ENCODE results near the gene RXRA. TPM values are rescaled to one million over a fixed set of nuclear protein-coding genes. Genes with fewer than 3 reads are reported as not detected.

Gene RXRA
- polyA plus RNA-seq, 3 donors: 15.8 to 91.0 (median 23.2) TPM

GRCh38 chr9:134360897-134361296, 34.6 kb downstream of the RXRA start:
- Histone ChIP-seq H4K20me1 (ENCODE audit: insufficient read depth, low read length) (peaks cover 97% of the 10 kb centered on the region), H3K79me2 (ENCODE audit: insufficient read depth, low read length) (peaks cover 100% of the 10 kb centered on the region), H3K27me3 (ENCODE audit: control insufficient read depth in 2 of 2, insufficient read depth in 2 of 2, low read length in 2 of 2) (no peaks in the 10 kb centered on the region), H3K4me1 (ENCODE audit: control insufficient read depth in 1 of 2, insufficient read depth in 2 of 2, low read length in 2 of 2) (peaks cover 75 to 100% of the 10 kb centered on the region in 2 donors), H3K9ac (ENCODE audit: insufficient read depth, low read length, poor library complexity, severe bottlenecking) (no peak overlapping the region), H3K27ac (ENCODE audit: low read depth in 1 of 2, low read length in 2 of 2) (peak overlapping the region in 1 of 2 donors; percentile 75), H3K36me3 (replicated peaks in 1 of 2; ENCODE audit: control insufficient read depth in 1 of 2, insufficient read depth in 2 of 2, low read length in 2 of 2) (peaks cover 0 to 6% of the 10 kb centered on the region in 2 donors), H3K4me2 (replicated peaks; ENCODE audit: extremely low read depth, low read length, poor library complexity, severe bottlenecking) (no peak overlapping the region), H3K4me3 (replicated peaks in 1 of 3; ENCODE audit: low read depth in 2 of 3, low read length in 3 of 3) (no peak overlapping the region), H2AFZ (ENCODE audit: insufficient read depth, low read depth, low read length, poor library complexity, severe bottlenecking) (no peak overlapping the region), H3K9me3 (replicated peaks in 1 of 2; ENCODE audit: control insufficient read depth in 1 of 2, insufficient read depth in 1 of 2, low read length in 2 of 2) (no peaks in the 10 kb centered on the region)
- Mint-ChIP-seq H3K4me1 (peaks cover 85% of the 10 kb centered on the region), H3K36me3 (peaks cover 10 to 34% of the 10 kb centered on the region in 2 donors), H3K27me3 (ENCODE audit: low read depth in 3 of 3) (peaks cover 0 to 2% (median 0%) of the 10 kb centered on the region in 3 donors), H3K4me3 (no peak overlapping the region), H3K27ac (no peak overlapping the region), H3K9me3 (no peaks in the 10 kb centered on the region)
- TF ChIP-seq CTCF (IDR thresholded peaks at IDR 0.05): no peak
- 92% methylated on average over 14 of the region's 14 CpGs for WGBS (ENCODE audit: insufficient coverage)
- intact Hi-C loops (cut with micrococcal nuclease): no loop called here
- no peak for DNase-seq

DNA sequence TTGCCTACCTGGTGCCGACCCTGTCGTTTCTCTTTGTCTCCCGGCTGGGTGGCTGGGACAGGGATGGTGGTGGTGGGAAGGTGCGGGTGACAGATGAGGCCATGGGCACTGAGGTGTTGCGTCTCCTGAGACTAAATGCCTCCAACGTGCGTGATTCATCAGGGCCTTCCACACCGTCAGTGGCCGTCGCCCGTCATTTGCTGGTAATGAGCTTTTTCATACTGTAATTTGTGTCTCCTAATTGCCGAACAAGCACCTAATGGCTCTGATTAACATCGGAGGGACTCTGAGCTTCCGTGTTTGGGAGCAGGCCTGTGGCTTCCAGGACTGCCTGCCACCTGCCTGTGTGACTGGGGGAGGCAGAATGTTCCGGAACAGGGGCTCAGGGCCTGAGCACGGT, 35.2 kb downstream of the RXRA start:
- TF ChIP-seq CTCF (IDR thresholded peaks at IDR 0.05): no peak
- peaks cover 81% of the 10 kb centered on the region for H3K4me1 Mint-ChIP-seq
- peak overlapping the region in 2 of 7 donors; percentile 59 to 66 for H3K27ac Mint-ChIP-seq
- no peaks in the 10 kb centered on the region for H3K9me3 ChIP-seq (replicated peaks in 1 of 2; ENCODE audit: control insufficient read depth in 1 of 2, insufficient read depth in 1 of 2, low read length in 2 of 2)
- H3K36me3 Mint-ChIP-seq: peaks cover 10 to 34% of the 10 kb centered on the region in 2 donors
- no peaks in the 10 kb centered on the region for H3K9me3 Mint-ChIP-seq
- no peak overlapping the region for H3K9ac ChIP-seq (ENCODE audit: insufficient read depth, low read length, poor library complexity, severe bottlenecking)
- H3K27me3 Mint-ChIP-seq (ENCODE audit: low read depth in 3 of 3): peaks cover 0 to 2% (median 0%) of the 10 kb centered on the region in 3 donors
- H3K4me1 ChIP-seq (ENCODE audit: control insufficient read depth in 1 of 2, insufficient read depth in 2 of 2, low read length in 2 of 2): peaks cover 75 to 100% of the 10 kb centered on the region in 2 donors
- peaks cover 99% of the 10 kb centered on the region for H3K79me2 ChIP-seq (ENCODE audit: insufficient read depth, low read length)
- H3K27me3 ChIP-seq (ENCODE audit: control insufficient read depth in 2 of 2, insufficient read depth in 2 of 2, low read length in 2 of 2): no peaks in the 10 kb centered on the region
- WGBS (ENCODE audit: insufficient coverage): 93% methylated on average over 16 of the region's 16 CpGs
- intact Hi-C loops (cut with micrococcal nuclease): no loop called here
- H3K36me3 ChIP-seq (replicated peaks in 1 of 2; ENCODE audit: control insufficient read depth in 1 of 2, insufficient read depth in 2 of 2, low read length in 2 of 2): peaks cover 0 to 6% of the 10 kb centered on the region in 2 donors
- no peak overlapping the region for H3K4me3 ChIP-seq (replicated peaks in 1 of 3; ENCODE audit: low read depth in 2 of 3, low read length in 3 of 3)
- peaks cover 91% of the 10 kb centered on the region for H4K20me1 ChIP-seq (ENCODE audit: insufficient read depth, low read length)
- no peak overlapping the region for H3K4me2 ChIP-seq (replicated peaks; ENCODE audit: extremely low read depth, low read length, poor library complexity, severe bottlenecking)
- H2AFZ ChIP-seq (ENCODE audit: insufficient read depth, low read depth, low read length, poor library complexity, severe bottlenecking): no peak overlapping the region
- peak overlapping the region in 1 of 2 donors; percentile 75 for H3K27ac ChIP-seq (ENCODE audit: low read depth in 1 of 2, low read length in 2 of 2)
- no peak overlapping the region for H3K4me3 Mint-ChIP-seq
- DNase-seq: no peak
